ENCODE data around the gene MSS51.

MSS51 gene

GRCh38 chr10:73460897-73461296 is 27.5 kb upstream of the MSS51 start:
- no peak for TF ChIP-seq CTCF (IDR thresholded peaks at IDR 0.05; ENCODE audit: low read depth, low read length, missing control alignments)
- no peak overlapping the region for H3K4me3 ChIP-seq (replicated peaks; ENCODE audit: low read depth, low read length)
- DNase-seq (ENCODE audit: extremely low read depth, low read depth) = no peak

- DNase-seq (ENCODE audit: extremely low read depth, low read depth) = no peak
- no peak overlapping the region for H3K4me3 ChIP-seq (replicated peaks; ENCODE audit: low read depth, low read length)
- TF ChIP-seq CTCF (IDR thresholded peaks at IDR 0.05; ENCODE audit: low read depth, low read length, missing control alignments) = no peak
These were observed 26.4 kb upstream of the MSS51 start for GRCh38 chr10:73459683-73460314.

GRCh38 chr10:73456187-73456890 is 23.0 kb upstream of the MSS51 start:
- DNase-seq (ENCODE audit: extremely low read depth, low read depth) = no peak
- H3K4me3 ChIP-seq (replicated peaks; ENCODE audit: low read depth, low read length) = no peak overlapping the region
- TF ChIP-seq CTCF (IDR thresholded peaks at IDR 0.05; ENCODE audit: low read depth, low read length, missing control alignments) = no peak

GRCh38 chr10:73449113-73449512 is 15.8 kb upstream of the MSS51 start:
- no peak for TF ChIP-seq CTCF (IDR thresholded peaks at IDR 0.05; ENCODE audit: low read depth, low read length, missing control alignments)
- no peak overlapping the region for H3K4me3 ChIP-seq (replicated peaks; ENCODE audit: low read depth, low read length)
- no peak for DNase-seq (ENCODE audit: extremely low read depth, low read depth)

GRCh38 chr10:73448384-73448783 is 15.0 kb upstream of the MSS51 start:
- H3K4me3 ChIP-seq (replicated peaks; ENCODE audit: low read depth, low read length) = no peak overlapping the region
- no peak for TF ChIP-seq CTCF (IDR thresholded peaks at IDR 0.05; ENCODE audit: low read depth, low read length, missing control alignments)
- DNase-seq (ENCODE audit: extremely low read depth, low read depth) = no peak

GRCh38 chr10:73446926-73447325 is 13.6 kb upstream of the MSS51 start:
- no peak overlapping the region for H3K4me3 ChIP-seq (replicated peaks; ENCODE audit: low read depth, low read length)
- no peak for DNase-seq (ENCODE audit: extremely low read depth, low read depth)
- TF ChIP-seq CTCF (IDR thresholded peaks at IDR 0.05; ENCODE audit: low read depth, low read length, missing control alignments) = no peak

Data from HFF-Myc (cell line).